Measurements from ENCODE around the gene KIF22. TPM values are rescaled to one million over a fixed set of nuclear protein-coding genes. Genes with fewer than 3 reads are reported as not detected.

KIF22 gene
- total and polyA plus RNA-seq, 3 experiments from 2014 or later, result 61.2 to 131 (median 118) TPM

GRCh38 chr16:29816694-29817441, 26.3 kb downstream of the KIF22 start:
- no peaks in the 10 kb centered on the region for H3K9me3 Mint-ChIP-seq
- Histone ChIP-seq H3K4me3 (ENCODE audit: low read length) (peak overlapping the region; percentile 94), H3K4me1 (ENCODE audit: insufficient read depth, low read length) (peaks cover 59% of the 10 kb centered on the region), H3K36me3 (ENCODE audit: insufficient read depth, low read length) (peaks cover 15% of the 10 kb centered on the region), H3K27me3 (ENCODE audit: insufficient read depth, low read length, poor library complexity, severe bottlenecking) (no peaks in the 10 kb centered on the region), H3K27ac (ENCODE audit: low read depth, low read length) (peak overlapping the region; percentile 89), H3K9me3 (ENCODE audit: low read length) (no peaks in the 10 kb centered on the region)
- peak overlapping the region; percentile 89 to 99 (median 93) for H3K4me3 Mint-ChIP-seq
- peaks cover 0 to 40% (median 6%) of the 10 kb centered on the region in 3 donors for H3K36me3 Mint-ChIP-seq
- POLR2A ChIA-PET, result interaction anchor here (0.8 to 2.7 kb wide), 9 partner anchors 9 to 115 kb away, joined by 3 to 59 read pairs (median 5); partner anchors contain the start of genes KIF22 and MAZ
- peaks cover 0 to 2% of the 10 kb centered on the region in 2 donors for H3K27me3 Mint-ChIP-seq
- peak overlapping the region; percentile 88 to 99 (median 97) for H3K27ac Mint-ChIP-seq
- CTCF ChIA-PET, result interaction anchor here (0.7 to 8.7 kb wide), 14 partner anchors 9 to 157 kb away, joined by 3 to 92 read pairs (median 8); partner anchors contain the start of genes KIF22, MAZ and TAOK2
- peak in 4 of 5 donors; percentile 33 to 69 (median 44) for DNase-seq
- H3K4me1 Mint-ChIP-seq, result peaks cover 55 to 78% (median 64%) of the 10 kb centered on the region in 3 donors

GRCh38 chr16:29818082-29818481, 27.5 kb downstream of the KIF22 start:
- Histone ChIP-seq H3K36me3 (ENCODE audit: insufficient read depth, low read length) (peaks cover 15% of the 10 kb centered on the region), H3K27ac (ENCODE audit: low read depth, low read length) (no peak overlapping the region), H3K27me3 (ENCODE audit: insufficient read depth, low read length, poor library complexity, severe bottlenecking) (no peaks in the 10 kb centered on the region), H3K4me1 (ENCODE audit: insufficient read depth, low read length) (peaks cover 65% of the 10 kb centered on the region), H3K9me3 (ENCODE audit: low read length) (no peaks in the 10 kb centered on the region), H3K4me3 (ENCODE audit: low read length) (no peak overlapping the region)
- Mint-ChIP-seq H3K4me3 (peak overlapping the region; percentile 58 to 99 (median 82)), H3K36me3 (peaks cover 0 to 42% (median 6%) of the 10 kb centered on the region in 3 donors), H3K4me1 (peaks cover 59 to 80% (median 71%) of the 10 kb centered on the region in 3 donors), H3K27me3 (peaks cover 0 to 2% of the 10 kb centered on the region in 2 donors), H3K27ac (peak overlapping the region; percentile 17 to 94 (median 84)), H3K9me3 (no peaks in the 10 kb centered on the region)
- CTCF ChIA-PET, result interaction anchor here (1.0 to 8.7 kb wide), 8 partner anchors 10 to 139 kb away, joined by 3 to 92 read pairs (median 13); partner anchors contain the start of genes KIF22, MAZ and QPRT
- POLR2A ChIA-PET, result interaction anchor here (0.5 kb wide), 1 partner anchor 123 kb away, joined by 4 read pairs; no protein-coding TSS in a partner anchor
- DNase-seq, result no peak

- peaks cover 59 to 79% (median 71%) of the 10 kb centered on the region in 3 donors for H3K4me1 Mint-ChIP-seq
- no peak overlapping the region for H3K27ac ChIP-seq (ENCODE audit: low read depth, low read length)
- peak overlapping the region; percentile 79 for H3K4me3 ChIP-seq (ENCODE audit: low read length)
- DNase-seq, result no peak
- H3K27ac Mint-ChIP-seq, result peak overlapping the region; percentile 72 to 98 (median 94)
- POLR2A ChIA-PET, result interaction anchor here (1.4 to 3.1 kb wide), 5 partner anchors 9 to 119 kb away, joined by 4 to 17 read pairs (median 7); partner anchors contain the start of genes KIF22 and MAZ
- H3K4me1 ChIP-seq (ENCODE audit: insufficient read depth, low read length), result peaks cover 79% of the 10 kb centered on the region
- no peaks in the 10 kb centered on the region for H3K9me3 Mint-ChIP-seq
- H3K9me3 ChIP-seq (ENCODE audit: low read length), result no peaks in the 10 kb centered on the region
- peak overlapping the region; percentile 93 to 99 (median 96) for H3K4me3 Mint-ChIP-seq
- H3K27me3 ChIP-seq (ENCODE audit: insufficient read depth, low read length, poor library complexity, severe bottlenecking), result no peaks in the 10 kb centered on the region
- peaks cover 15% of the 10 kb centered on the region for H3K36me3 ChIP-seq (ENCODE audit: insufficient read depth, low read length)
- CTCF ChIA-PET, result interaction anchor here (1.1 to 8.7 kb wide), 6 partner anchors 9 to 128 kb away, joined by 4 to 92 read pairs (median 44); partner anchors contain the start of gene MAZ
- peaks cover 0 to 2% of the 10 kb centered on the region in 2 donors for H3K27me3 Mint-ChIP-seq
- peaks cover 0 to 42% (median 6%) of the 10 kb centered on the region in 3 donors for H3K36me3 Mint-ChIP-seq
These were observed 29.0 kb downstream of the KIF22 start for GRCh38 chr16:29819506-29819905.

- H3K9me3 Mint-ChIP-seq, result no peaks in the 10 kb centered on the region
- H3K4me3 ChIP-seq (ENCODE audit: low read length), result peak within 1 kb of the TSS; percentile 79
These were observed 29.7 kb downstream of the KIF22 start, which contains the start of gene MVP for GRCh38 chr16:29820271-29820701. Gene MVP, plus strand, starts transcription at chr16:29820462. Its CDS starts 10,088 bp downstream, at chr16:29830550.

GRCh38 chr16:29820730-29821642, 30.4 kb downstream of the KIF22 start:
- POLR2A ChIA-PET, result interaction anchor here (0.5 to 3.1 kb wide), 11 partner anchors 7 to 120 kb away, joined by 3 to 17 read pairs (median 3); partner anchors contain the start of genes KIF22 and MAZ
- H3K27ac Mint-ChIP-seq, result peak overlapping the region; percentile 72 to 98 (median 94)
- peaks cover 60 to 80% (median 70%) of the 10 kb centered on the region in 3 donors for H3K4me1 Mint-ChIP-seq

More at GRCh38 chr16:29820271-29820701, 29.7 kb downstream of the KIF22 start, which contains the start of gene MVP:
- Mint-ChIP-seq H3K36me3 (peaks cover 0 to 42% (median 6%) of the 10 kb centered on the region in 3 donors), H3K4me3 (peak within 1 kb of the TSS; percentile 93 to 99 (median 96)), H3K27me3 (peaks cover 0 to 2% of the 10 kb centered on the region in 2 donors), H3K27ac (peak within 1 kb of the TSS; percentile 72 to 98 (median 94)), H3K4me1 (peaks cover 58 to 79% (median 70%) of the 10 kb centered on the region in 3 donors)
- Histone ChIP-seq H3K9me3 (ENCODE audit: low read length) (no peaks in the 10 kb centered on the region), H3K4me1 (ENCODE audit: insufficient read depth, low read length) (peaks cover 79% of the 10 kb centered on the region), H3K27me3 (ENCODE audit: insufficient read depth, low read length, poor library complexity, severe bottlenecking) (no peaks in the 10 kb centered on the region), H3K27ac (ENCODE audit: low read depth, low read length) (peak within 1 kb of the TSS; percentile 60), H3K36me3 (ENCODE audit: insufficient read depth, low read length) (peaks cover 15% of the 10 kb centered on the region)
- DNase-seq, result peak in 2 of 5 donors; percentile 37 to 50
- ChIA-PET POLR2A (interaction anchor here (0.7 to 3.1 kb wide), 7 partner anchors 10 to 120 kb away, joined by 3 to 17 read pairs (median 6); partner anchors contain the start of genes KIF22 and MAZ), CTCF (interaction anchor here (0.7 to 8.7 kb wide), 7 partner anchors 8 to 144 kb away, joined by 3 to 92 read pairs (median 6); partner anchors contain the start of gene MAZ)

GRCh38 chr16:29821643-29822115, 31.1 kb downstream of the KIF22 start:
- peaks cover 0 to 38% (median 6%) of the 10 kb centered on the region in 3 donors for H3K36me3 Mint-ChIP-seq
- H3K4me1 Mint-ChIP-seq, result peaks cover 62 to 83% (median 69%) of the 10 kb centered on the region in 3 donors
- peak overlapping the region; percentile 93 to 99 (median 96) for H3K4me3 Mint-ChIP-seq
- Histone ChIP-seq H3K27me3 (ENCODE audit: insufficient read depth, low read length, poor library complexity, severe bottlenecking) (no peaks in the 10 kb centered on the region), H3K27ac (ENCODE audit: low read depth, low read length) (peak overlapping the region; percentile 60), H3K36me3 (ENCODE audit: insufficient read depth, low read length) (peaks cover 15% of the 10 kb centered on the region), H3K4me3 (ENCODE audit: low read length) (peak overlapping the region; percentile 79), H3K4me1 (ENCODE audit: insufficient read depth, low read length) (peaks cover 92% of the 10 kb centered on the region), H3K9me3 (ENCODE audit: low read length) (no peaks in the 10 kb centered on the region)
- CTCF ChIA-PET, result interaction anchor here (0.7 to 8.7 kb wide), 7 partner anchors 14 to 121 kb away, joined by 3 to 92 read pairs (median 4); partner anchors contain the start of gene MAZ
- no peak for DNase-seq
- no peaks in the 10 kb centered on the region for H3K27me3 Mint-ChIP-seq
- POLR2A ChIA-PET, result interaction anchor here (0.5 to 3.1 kb wide), 8 partner anchors 8 to 1045 kb away, joined by 3 to 17 read pairs (median 4); partner anchors contain the start of gene MAZ
- H3K27ac Mint-ChIP-seq, result peak overlapping the region; percentile 72 to 98 (median 94)
- no peaks in the 10 kb centered on the region for H3K9me3 Mint-ChIP-seq

More at GRCh38 chr16:29820730-29821642, 30.4 kb downstream of the KIF22 start:
- H3K27ac ChIP-seq (ENCODE audit: low read depth, low read length), result peak overlapping the region; percentile 60
- peaks cover 85% of the 10 kb centered on the region for H3K4me1 ChIP-seq (ENCODE audit: insufficient read depth, low read length)
- H3K36me3 Mint-ChIP-seq, result peaks cover 0 to 39% (median 6%) of the 10 kb centered on the region in 3 donors
- H3K27me3 ChIP-seq (ENCODE audit: insufficient read depth, low read length, poor library complexity, severe bottlenecking), result no peaks in the 10 kb centered on the region
- H3K4me3 Mint-ChIP-seq, result peak overlapping the region; percentile 93 to 99 (median 96)
- DNase-seq, result peak in 4 of 5 donors; percentile 27 to 74 (median 42)
- H3K27me3 Mint-ChIP-seq, result no peaks in the 10 kb centered on the region
- peak overlapping the region; percentile 79 for H3K4me3 ChIP-seq (ENCODE audit: low read length)
- CTCF ChIA-PET, result interaction anchor here (0.7 to 8.7 kb wide), 6 partner anchors 13 to 145 kb away, joined by 3 to 92 read pairs (median 43); partner anchors contain the start of gene MAZ
- peaks cover 15% of the 10 kb centered on the region for H3K36me3 ChIP-seq (ENCODE audit: insufficient read depth, low read length)
- no peaks in the 10 kb centered on the region for H3K9me3 ChIP-seq (ENCODE audit: low read length)
- no peaks in the 10 kb centered on the region for H3K9me3 Mint-ChIP-seq
